OCI-LY3 (cell line): ENCODE results near the gene SULT1C3.

Source experiments
- CTCF ChIP-seq: fragments of 200-600, 300-600 bp; sonication (generic); IDR thresholded peaks from 2 replicates; pipeline ENCODE4 v1.5.1; 2014; ENCODE audit warnings: antibody characterized with exemption, low read length, low read depth
- EZH2phosphoT487 ChIP-seq: fragments of 200-600 bp; shearing (Covaris generic); IDR thresholded peaks from 2 replicates; pipeline ENCODE4 v1.6.1; 2018; ENCODE audit warnings: antibody characterized with exemption, mixed run types, low read depth

GRCh38 chr2:108228006-108228405, 11.8 kb upstream of the SULT1C3 start:
- TF ChIP-seq CTCF: no peak
- TF ChIP-seq EZH2phosphoT487: no peak
